Muscle layer of colon (tissue), 2 donors: ENCODE measurements around the gene SMTN.

Experiments
- H3K27ac ChIP-seq: one replicate; pipeline ENCODE4 v1.7.0; 2013; ENCODE audit warnings: low read depth, mild to moderate bottlenecking, low read length, moderate library complexity
- H3K27me3 ChIP-seq, 2 donors: one replicate each; pipeline ENCODE4 v1.7.0; 2013; ENCODE audit warnings: low read length in 2 of 2, mild to moderate bottlenecking in 2 of 2; ENCODE audit not compliant: insufficient read depth in 2 of 2, control insufficient read depth in 1 of 2
- H3K36me3 ChIP-seq: one replicate; pipeline ENCODE4 v1.7.0; 2013; ENCODE audit warnings: mild to moderate bottlenecking, low read length; ENCODE audit not compliant: insufficient read depth
- H3K4me1 ChIP-seq: one replicate; pipeline ENCODE4 v1.7.0; 2013; ENCODE audit warnings: mild to moderate bottlenecking, low read length; ENCODE audit not compliant: insufficient read depth
- H3K4me3 ChIP-seq, 2 donors: one replicate each; pipeline ENCODE4 v1.7.0; 2013; ENCODE audit warnings: low read length in 2 of 2, low read depth in 1 of 2, mild to moderate bottlenecking in 1 of 2, moderate library complexity in 1 of 2
- H3K9ac ChIP-seq: one replicate; pipeline ENCODE4 v1.7.0; 2013; ENCODE audit warnings: low read length
- H3K9me3 ChIP-seq: one replicate; pipeline ENCODE4 v1.7.0; 2013; ENCODE audit warnings: mild to moderate bottlenecking, low read length
- donor health status: abdominal sarcoma.
- donor health status: Adenocarcinoma of cecum.

SMTN gene

DNA sequence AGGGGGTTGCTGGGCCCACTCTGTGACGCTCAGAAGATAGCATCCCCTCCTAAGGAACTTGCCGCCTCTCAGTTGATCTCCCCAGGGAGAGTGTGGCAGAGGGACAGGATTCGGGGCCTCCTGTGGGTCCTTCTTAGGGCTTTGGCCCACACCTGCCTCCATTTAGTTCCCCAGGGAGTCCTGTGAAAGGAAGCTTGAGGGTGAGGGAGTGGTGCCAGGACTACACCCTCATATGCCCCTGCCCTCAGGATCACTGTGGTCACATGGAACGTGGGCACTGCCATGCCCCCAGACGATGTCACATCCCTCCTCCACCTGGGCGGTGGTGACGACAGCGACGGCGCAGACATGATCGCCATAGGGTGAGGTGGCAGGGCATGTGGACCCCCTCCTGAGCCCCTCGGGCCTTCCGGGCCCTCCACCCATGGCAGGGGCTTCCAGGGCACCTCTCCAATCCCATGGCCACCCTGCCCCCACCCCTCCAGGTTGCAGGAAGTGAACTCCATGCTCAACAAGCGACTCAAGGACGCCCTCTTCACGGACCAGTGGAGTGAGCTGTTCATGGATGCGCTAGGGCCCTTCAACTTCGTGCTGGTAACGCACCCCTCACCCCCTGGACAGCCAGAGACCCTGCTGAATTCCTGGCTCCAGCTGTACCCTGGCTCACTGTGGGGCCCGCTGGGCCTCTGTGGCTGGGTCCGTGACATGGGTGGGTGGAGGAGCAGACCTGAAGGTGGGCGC, 45.2 kb downstream of the SMTN start:
- H3K9ac ChIP-seq = no peak overlapping the region
- H3K27me3 ChIP-seq = no peaks in the 10 kb centered on the region
- H3K4me3 ChIP-seq = no peak overlapping the region
- no peak overlapping the region for H3K27ac ChIP-seq
- no peaks in the 10 kb centered on the region for H3K36me3 ChIP-seq
- peaks cover 17% of the 10 kb centered on the region for H3K4me1 ChIP-seq
- no peaks in the 10 kb centered on the region for H3K9me3 ChIP-seq

DNA sequence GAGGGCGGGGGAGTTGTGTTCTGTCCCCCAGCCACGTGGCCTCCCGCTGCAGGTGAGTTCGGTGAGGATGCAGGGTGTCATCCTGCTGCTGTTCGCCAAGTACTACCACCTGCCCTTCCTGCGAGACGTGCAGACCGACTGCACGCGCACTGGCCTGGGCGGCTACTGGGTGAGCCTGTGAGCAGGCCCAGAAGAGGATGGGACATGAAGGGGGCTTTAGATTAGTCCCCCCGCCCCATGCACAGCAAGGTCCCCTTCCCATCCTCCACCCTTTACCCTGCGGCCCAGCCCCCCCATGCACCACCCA, 45.7 kb downstream of the SMTN start:
- Histone ChIP-seq H3K27ac (no peak overlapping the region), H3K9me3 (no peaks in the 10 kb centered on the region), H3K9ac (no peak overlapping the region), H3K27me3 (no peaks in the 10 kb centered on the region), H3K4me1 (peaks cover 17% of the 10 kb centered on the region), H3K36me3 (no peaks in the 10 kb centered on the region), H3K4me3 (no peak overlapping the region)

DNA sequence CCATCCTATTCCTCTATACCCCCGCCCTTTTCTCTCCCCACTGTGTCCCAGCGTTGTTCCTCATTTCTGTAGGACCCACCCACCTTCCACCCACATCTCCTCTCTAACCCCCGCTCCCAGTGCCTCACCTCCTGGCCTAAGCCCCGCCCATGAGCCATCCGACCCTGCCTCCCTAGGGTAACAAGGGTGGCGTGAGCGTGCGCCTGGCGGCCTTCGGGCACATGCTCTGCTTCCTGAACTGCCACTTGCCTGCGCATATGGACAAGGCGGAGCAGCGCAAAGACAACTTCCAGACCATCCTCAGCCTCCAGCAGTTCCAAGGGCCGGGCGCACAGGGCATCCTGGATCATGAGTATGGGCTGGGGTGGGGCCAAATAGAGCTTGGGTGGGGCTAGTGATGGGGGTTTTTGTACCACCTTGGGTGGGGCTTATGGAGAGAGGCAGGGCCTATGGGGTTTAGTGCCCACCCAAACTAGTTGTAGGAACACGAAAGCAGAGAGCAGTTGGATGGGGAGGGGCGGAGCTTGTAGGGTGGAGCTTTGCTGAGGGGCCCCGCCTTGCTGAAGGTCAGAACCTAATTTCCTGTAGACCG, 46.2 kb downstream of the SMTN start:
- H3K27me3 ChIP-seq = no peaks in the 10 kb centered on the region
- no peaks in the 10 kb centered on the region for H3K36me3 ChIP-seq
- H3K4me1 ChIP-seq = peaks cover 13% of the 10 kb centered on the region
- no peak overlapping the region for H3K4me3 ChIP-seq
- H3K27ac ChIP-seq = no peak overlapping the region
- H3K9ac ChIP-seq = no peak overlapping the region
- no peaks in the 10 kb centered on the region for H3K9me3 ChIP-seq

GRCh38 chr22:31128156-31128555, 47.0 kb downstream of the SMTN start:
- no peaks in the 10 kb centered on the region for H3K9me3 ChIP-seq
- H3K27ac ChIP-seq = no peak overlapping the region
- H3K4me3 ChIP-seq = no peak overlapping the region
- H3K9ac ChIP-seq = no peak overlapping the region
- H3K36me3 ChIP-seq = no peaks in the 10 kb centered on the region
- H3K4me1 ChIP-seq = peaks cover 5% of the 10 kb centered on the region
- no peaks in the 10 kb centered on the region for H3K27me3 ChIP-seq

DNA sequence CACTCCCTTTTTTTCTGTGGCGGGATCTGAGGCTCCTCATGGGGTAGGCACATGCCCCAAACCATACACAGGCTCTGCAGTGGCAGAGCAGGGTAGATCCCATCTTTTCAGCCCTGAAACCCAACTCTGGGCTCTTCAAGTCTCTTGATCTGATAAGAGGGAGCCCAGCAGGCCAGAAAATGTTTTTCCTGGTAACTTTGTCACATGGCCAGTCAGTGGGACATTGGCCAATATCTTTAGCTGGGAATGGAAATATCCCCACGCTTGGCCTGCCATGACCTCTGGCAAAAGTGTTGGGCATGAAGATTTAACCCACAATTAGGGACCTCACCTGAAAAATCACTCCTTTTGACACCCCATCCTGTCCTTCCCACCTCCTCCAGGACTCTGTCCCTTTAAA, 49.8 kb downstream of the SMTN start:
- Histone ChIP-seq H3K27ac (no peak overlapping the region), H3K4me1 (no peaks in the 10 kb centered on the region), H3K27me3 (no peaks in the 10 kb centered on the region), H3K36me3 (no peaks in the 10 kb centered on the region), H3K4me3 (no peak overlapping the region), H3K9me3 (no peaks in the 10 kb centered on the region), H3K9ac (no peak overlapping the region)

DNA sequence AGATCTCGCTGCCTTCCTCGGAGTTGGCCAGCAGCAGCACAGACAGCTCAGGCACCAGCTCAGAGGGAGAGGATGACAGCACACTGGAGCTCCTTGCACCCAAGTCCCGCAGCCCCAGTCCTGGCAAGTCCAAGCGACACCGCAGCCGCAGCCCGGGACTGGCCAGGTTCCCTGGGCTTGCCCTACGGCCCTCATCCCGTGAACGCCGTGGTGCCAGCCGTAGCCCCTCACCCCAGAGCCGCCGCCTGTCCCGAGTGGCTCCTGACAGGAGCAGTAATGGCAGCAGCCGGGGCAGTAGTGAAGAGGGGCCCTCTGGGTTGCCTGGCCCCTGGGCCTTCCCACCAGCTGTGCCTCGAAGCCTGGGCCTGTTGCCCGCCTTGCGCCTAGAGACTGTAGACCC, 52.8 kb downstream of the SMTN start:
- H3K4me3 ChIP-seq = no peak overlapping the region
- H3K9me3 ChIP-seq = no peaks in the 10 kb centered on the region
- H3K27ac ChIP-seq = no peak overlapping the region
- no peaks in the 10 kb centered on the region for H3K4me1 ChIP-seq
- no peaks in the 10 kb centered on the region for H3K36me3 ChIP-seq
- H3K9ac ChIP-seq = no peak overlapping the region
- peaks cover 0 to 4% of the 10 kb centered on the region in 2 donors for H3K27me3 ChIP-seq

GRCh38 chr22:31134688-31135087, 53.6 kb downstream of the SMTN start:
- Histone ChIP-seq H3K9me3 (no peaks in the 10 kb centered on the region), H3K4me1 (no peaks in the 10 kb centered on the region), H3K9ac (no peak overlapping the region), H3K4me3 (no peak overlapping the region), H3K36me3 (no peaks in the 10 kb centered on the region), H3K27ac (no peak overlapping the region), H3K27me3 (peaks cover 0 to 6% of the 10 kb centered on the region in 2 donors)

DNA sequence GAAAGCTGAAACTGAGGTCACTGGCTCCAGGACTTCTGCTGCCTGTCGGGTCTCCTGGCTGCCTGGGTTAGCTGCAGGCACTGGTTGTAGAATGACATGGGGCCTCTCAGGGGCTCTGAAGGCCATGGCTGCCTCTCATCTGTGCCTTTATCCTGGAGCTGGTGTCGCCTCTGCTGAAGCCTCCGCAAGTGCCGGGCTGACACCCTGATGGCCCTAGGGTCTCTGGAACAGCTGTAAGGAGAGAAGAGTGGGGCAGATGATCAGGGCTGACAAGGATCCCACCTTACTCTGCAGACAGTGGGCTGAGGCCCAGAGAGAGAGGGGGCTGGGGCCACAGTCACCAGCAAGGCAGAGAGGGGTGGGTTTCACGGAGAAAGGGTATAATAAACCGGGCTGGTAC, 54.6 kb downstream of the SMTN start:
- Histone ChIP-seq H3K9me3 (no peaks in the 10 kb centered on the region), H3K27me3 (peaks cover 0 to 16% of the 10 kb centered on the region in 2 donors), H3K4me1 (no peaks in the 10 kb centered on the region), H3K9ac (no peak overlapping the region), H3K27ac (no peak overlapping the region), H3K36me3 (no peaks in the 10 kb centered on the region), H3K4me3 (no peak overlapping the region)

GRCh38 chr22:31136155-31136554, 55.0 kb downstream of the SMTN start:
- H3K4me1 ChIP-seq = no peaks in the 10 kb centered on the region
- peaks cover 0 to 19% of the 10 kb centered on the region in 2 donors for H3K27me3 ChIP-seq
- no peak overlapping the region for H3K9ac ChIP-seq
- no peak overlapping the region for H3K4me3 ChIP-seq
- no peak overlapping the region for H3K27ac ChIP-seq
- H3K9me3 ChIP-seq = no peaks in the 10 kb centered on the region
- H3K36me3 ChIP-seq = no peaks in the 10 kb centered on the region

- H3K36me3 ChIP-seq = no peaks in the 10 kb centered on the region
- no peaks in the 10 kb centered on the region for H3K9me3 ChIP-seq
- H3K27me3 ChIP-seq = peaks cover 0 to 19% of the 10 kb centered on the region in 2 donors
- H3K4me1 ChIP-seq = no peaks in the 10 kb centered on the region
- H3K9ac ChIP-seq = no peak overlapping the region
- no peak overlapping the region for H3K4me3 ChIP-seq
- H3K27ac ChIP-seq = no peak overlapping the region
These were observed 55.6 kb downstream of the SMTN start for GRCh38 chr22:31136711-31137110.

GRCh38 chr22:31137721-31138120, 56.6 kb downstream of the SMTN start:
- H3K4me3 ChIP-seq = no peak overlapping the region
- H3K27me3 ChIP-seq = peaks cover 0 to 19% of the 10 kb centered on the region in 2 donors
- no peaks in the 10 kb centered on the region for H3K4me1 ChIP-seq
- no peaks in the 10 kb centered on the region for H3K36me3 ChIP-seq
- H3K27ac ChIP-seq = no peak overlapping the region
- H3K9me3 ChIP-seq = no peaks in the 10 kb centered on the region
- no peak overlapping the region for H3K9ac ChIP-seq

DNA sequence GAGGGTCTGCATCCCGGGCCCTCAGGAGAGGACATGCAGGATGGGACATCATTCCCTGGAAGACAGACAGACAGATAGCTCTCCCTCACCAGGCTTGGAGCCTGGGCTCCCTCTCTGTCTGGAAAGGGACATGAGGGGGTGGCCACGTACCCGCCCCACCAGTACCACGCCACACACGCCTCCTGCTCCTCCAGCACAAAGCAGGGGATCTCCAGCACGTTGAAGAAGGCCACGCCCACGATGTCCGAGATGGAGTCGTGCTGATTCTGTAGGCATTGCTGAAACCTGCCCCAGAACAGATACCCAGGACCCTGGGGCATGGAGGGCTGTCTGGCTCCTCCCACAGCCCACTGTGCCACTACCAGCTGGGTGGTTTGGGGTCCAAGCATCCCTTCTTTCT, 57.0 kb downstream of the SMTN start:
- H3K4me3 ChIP-seq = no peak overlapping the region
- no peak overlapping the region for H3K9ac ChIP-seq
- H3K9me3 ChIP-seq = no peaks in the 10 kb centered on the region
- H3K36me3 ChIP-seq = no peaks in the 10 kb centered on the region
- H3K27ac ChIP-seq = no peak overlapping the region
- H3K27me3 ChIP-seq = peaks cover 0 to 19% of the 10 kb centered on the region in 2 donors
- H3K4me1 ChIP-seq = no peaks in the 10 kb centered on the region
